ENCODE results near the gene DYNLT1. TPM values are rescaled to one million over a fixed set of nuclear protein-coding genes. Genes with fewer than 3 reads are reported as not detected.

DYNLT1 gene
- total and polyA plus RNA-seq, 9 of the 15 experiments (the other 6 are each of a cell fraction or from before 2014, with no cell fraction given): 42.2 to 583 (median 127) TPM

DNA sequence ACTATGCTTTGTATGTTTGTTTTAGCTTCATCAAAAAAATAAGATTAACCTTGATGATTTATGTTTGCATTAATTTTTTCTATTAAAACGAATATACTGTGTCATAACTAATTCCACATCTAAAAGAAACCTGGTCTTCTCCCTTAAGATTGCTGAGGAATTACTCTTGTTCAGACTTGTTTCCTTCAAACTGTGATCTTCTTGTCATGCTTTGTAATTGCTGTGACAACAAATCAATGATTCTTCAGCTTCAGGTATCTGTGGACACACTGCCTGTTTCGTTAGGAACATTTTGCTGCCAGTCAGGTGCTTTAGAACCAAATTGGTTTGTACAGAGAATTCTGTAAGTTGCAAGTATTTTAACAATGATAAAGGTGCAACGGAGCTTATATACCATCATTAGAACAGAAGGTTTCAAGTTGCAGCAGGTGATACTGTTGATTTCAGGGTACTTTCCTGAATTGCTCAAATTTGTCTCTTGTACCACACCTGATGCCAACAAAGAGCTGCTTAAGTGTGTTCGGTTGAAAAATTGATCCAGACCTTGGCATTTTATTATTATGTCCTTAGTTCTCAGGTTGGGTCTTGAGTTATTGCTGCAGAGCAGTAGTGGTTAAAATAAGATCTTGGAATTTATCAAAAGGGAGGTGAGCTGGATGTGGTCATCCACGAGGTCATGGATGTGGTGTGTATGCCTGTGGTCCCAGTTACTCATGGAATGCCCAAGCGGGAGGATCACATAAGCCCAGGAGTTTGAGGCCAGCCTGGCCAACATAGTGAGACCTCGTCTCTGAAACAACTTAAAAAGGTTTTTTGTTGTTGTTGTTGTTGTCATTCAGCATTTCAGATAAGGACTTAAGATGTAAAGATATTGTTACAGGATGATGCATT, 24.8 kb upstream of the DYNLT1 start:
- Histone ChIP-seq H3K27ac (ENCODE audit: extremely low read depth, low read depth, low read length) (no peak overlapping the region), H3K4me3 (no peak overlapping the region), H4K20me1 (replicated peaks; ENCODE audit: control insufficient read depth, insufficient read depth, low read length) (no peaks in the 10 kb centered on the region), H3K27me3 (ENCODE audit: control insufficient read depth in 2 of 2, insufficient read depth in 2 of 2, low read length in 2 of 2) (peaks cover 68 to 78% of the 10 kb centered on the region in 2 experiments), H3K36me3 (ENCODE audit: control insufficient read depth, insufficient read depth, low read length) (no peaks in the 10 kb centered on the region), H3K4me2 (ENCODE audit: insufficient read depth, low read length) (no peak overlapping the region), H2AFZ (ENCODE audit: low read depth, low read length) (no peak overlapping the region), H3K4me1 (replicated peaks in 1 of 2; ENCODE audit: control insufficient read depth in 2 of 2, insufficient read depth in 2 of 2, low read length in 2 of 2) (peaks cover 0 to 3% of the 10 kb centered on the region in 2 experiments; a peak in 1 of 5 replicates), H3K9ac (ENCODE audit: insufficient read depth in 1 of 2, low read depth in 2 of 2, low read length in 2 of 2) (no peak overlapping the region), H3K9me1 (ENCODE audit: control insufficient read depth, insufficient read depth, low read length) (no peaks in the 10 kb centered on the region), H3K79me2 (ENCODE audit: control insufficient read depth, insufficient read depth, low read length) (no peaks in the 10 kb centered on the region), H3K9me3 (replicated peaks; ENCODE audit: control insufficient read depth, insufficient read depth, low read depth, low read length) (no peaks in the 10 kb centered on the region)
- no TSS peak for BruUV-seq (replicated peaks)
- ChIA-PET POLR2A (interaction anchor here (0.8 to 1.3 kb wide), 2 partner anchors 9 kb away, joined by 4 read pairs; no protein-coding TSS in a partner anchor), CTCF (ENCODE audit: low intra/inter-chr PET ratio) (no interaction called here)
- WGBS (ENCODE audit: insufficient coverage, low coverage, missing lambda C conversion rate): under 1% methylated on average over 7 of the region's 7 CpGs
- no peak for FAIRE-seq
- ATAC-seq: no peak
- in situ Hi-C loops (cut with MboI) (no loop called here), intact Hi-C loops (cut with micrococcal nuclease) (no loop called here)
- DNase-seq (ENCODE audit: extremely low read depth in 1 of 4, low spot score in 3 of 4): no peak
- TF ChIP-seq HDAC8 (tag; IDR thresholded peaks at IDR 0.05) (no peak), ZFP36 (IDR thresholded peaks at IDR 0.05; ENCODE audit: low read depth, low read length, partially characterized antibody) (peak; percentile 45), CBX2 (IDR thresholded peaks at IDR 0.05; ENCODE audit: insufficient read depth, low read length, poor library complexity, severe bottlenecking) (peak; percentile 44)

- FAIRE-seq (no peak), DNase-seq (ENCODE audit: extremely low read depth in 1 of 4, low spot score in 3 of 4) (no peak), ATAC-seq (no peak)
- H3K9me1 ChIP-seq (ENCODE audit: control insufficient read depth, insufficient read depth, low read length): no peaks in the 10 kb centered on the region
- no TSS peak for BruUV-seq (replicated peaks)
- no peak overlapping the region for H2AFZ ChIP-seq (ENCODE audit: low read depth, low read length)
- intact Hi-C loops (cut with micrococcal nuclease) (no loop called here), in situ Hi-C loops (cut with MboI) (no loop called here)
- no peaks in the 10 kb centered on the region; the same call in 1 of the 2 replicates for H4K20me1 ChIP-seq (replicated peaks; ENCODE audit: control insufficient read depth, insufficient read depth, low read length)
- H3K36me3 ChIP-seq (ENCODE audit: control insufficient read depth, insufficient read depth, low read length): no peaks in the 10 kb centered on the region
- ChIA-PET POLR2A (interaction anchor here (0.8 to 1.3 kb wide), 2 partner anchors 8 to 10 kb away, joined by 4 read pairs; no protein-coding TSS in a partner anchor), CTCF (ENCODE audit: low intra/inter-chr PET ratio) (no interaction called here)
- H3K4me1 ChIP-seq (replicated peaks in 1 of 2; ENCODE audit: control insufficient read depth in 2 of 2, insufficient read depth in 2 of 2, low read length in 2 of 2): peaks cover 0 to 3% of the 10 kb centered on the region in 2 experiments; a peak in 1 of 5 replicates
- no peak overlapping the region for H3K9ac ChIP-seq (ENCODE audit: insufficient read depth in 1 of 2, low read depth in 2 of 2, low read length in 2 of 2)
- TF ChIP-seq TBL1XR1 (IDR thresholded peaks at IDR 0.05; ENCODE audit: low read length in 2 of 2) (no peak), KDM4B (IDR thresholded peaks at IDR 0.05; ENCODE audit: borderline replicate concordance in 2 of 2, low read depth in 1 of 2) (no peak), EGR1 (conservative IDR thresholded peaks at IDR 0.05) (no peak), EZH2 (IDR thresholded peaks at IDR 0.05; ENCODE audit: borderline replicate concordance, low read depth, low read length) (0 out of 2 replicates have a peak, but pooled peaks have one; percentile 19), ZNF133 (CRISPR knock-in tag; IDR thresholded peaks at IDR 0.05) (no peak), FOXK2 (conservative IDR thresholded peaks at IDR 0.05 in 1 of 2, IDR thresholded peaks at IDR 0.05 in 1 of 2; ENCODE audit: low read depth in 2 of 2) (no peak)
- TF ChIP-seq, protein P1, sequence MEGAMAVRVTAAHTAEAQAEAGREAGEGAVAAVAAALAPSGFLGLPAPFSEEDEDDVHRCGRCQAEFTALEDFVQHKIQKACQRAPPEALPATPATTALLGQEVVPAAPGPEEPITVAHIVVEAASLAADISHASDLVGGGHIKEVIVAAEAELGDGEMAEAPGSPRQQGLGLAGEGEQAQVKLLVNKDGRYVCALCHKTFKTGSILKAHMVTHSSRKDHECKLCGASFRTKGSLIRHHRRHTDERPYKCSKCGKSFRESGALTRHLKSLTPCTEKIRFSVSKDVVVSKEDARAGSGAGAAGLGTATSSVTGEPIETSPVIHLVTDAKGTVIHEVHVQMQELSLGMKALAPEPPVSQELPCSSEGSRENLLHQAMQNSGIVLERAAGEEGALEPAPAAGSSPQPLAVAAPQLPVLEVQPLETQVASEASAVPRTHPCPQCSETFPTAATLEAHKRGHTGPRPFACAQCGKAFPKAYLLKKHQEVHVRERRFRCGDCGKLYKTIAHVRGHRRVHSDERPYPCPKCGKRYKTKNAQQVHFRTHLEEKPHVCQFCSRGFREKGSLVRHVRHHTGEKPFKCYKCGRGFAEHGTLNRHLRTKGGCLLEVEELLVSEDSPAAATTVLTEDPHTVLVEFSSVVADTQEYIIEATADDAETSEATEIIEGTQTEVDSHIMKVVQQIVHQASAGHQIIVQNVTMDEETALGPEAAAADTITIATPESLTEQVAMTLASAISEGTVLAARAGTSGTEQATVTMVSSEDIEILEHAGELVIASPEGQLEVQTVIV (CRISPR knock-in tag; IDR thresholded peaks at IDR 0.05; ENCODE audit: borderline replicate concordance): no peak
- H3K4me2 ChIP-seq (ENCODE audit: insufficient read depth, low read length): no peak overlapping the region
- H3K27me3 ChIP-seq (ENCODE audit: control insufficient read depth in 2 of 2, insufficient read depth in 2 of 2, low read length in 2 of 2): peaks cover 71 to 80% of the 10 kb centered on the region in 2 experiments
- WGBS (ENCODE audit: insufficient coverage, low coverage, missing lambda C conversion rate): 0% methylated on average over 7 of the region's 7 CpGs
- no peak overlapping the region for H3K4me3 ChIP-seq
- no peaks in the 10 kb centered on the region for H3K9me3 ChIP-seq (replicated peaks; ENCODE audit: control insufficient read depth, insufficient read depth, low read depth, low read length)
- no peak overlapping the region for H3K27ac ChIP-seq (ENCODE audit: extremely low read depth, low read depth, low read length)
- H3K79me2 ChIP-seq (ENCODE audit: control insufficient read depth, insufficient read depth, low read length): no peaks in the 10 kb centered on the region
Measured at GRCh38 chr6:158668707-158669103, 24.2 kb upstream of the DYNLT1 start.
